GM21723 (cell line): ENCODE data around the gene GPX1.
"Not testable (repeated sequence)": the region's sequence is repeated elsewhere in the genome, so short reads cannot be mapped to it uniquely, and the experiment has no call there.

Source experiments
- ATAC-seq: cut with Tn5 transposase; IDR thresholded peaks from one replicate; pipeline ENCODE4 v1.9.1; 2021; ENCODE audit warnings: mild to moderate bottlenecking, moderate library complexity; ENCODE audit not compliant: unreplicated experiment

GPX1 gene

DNA sequence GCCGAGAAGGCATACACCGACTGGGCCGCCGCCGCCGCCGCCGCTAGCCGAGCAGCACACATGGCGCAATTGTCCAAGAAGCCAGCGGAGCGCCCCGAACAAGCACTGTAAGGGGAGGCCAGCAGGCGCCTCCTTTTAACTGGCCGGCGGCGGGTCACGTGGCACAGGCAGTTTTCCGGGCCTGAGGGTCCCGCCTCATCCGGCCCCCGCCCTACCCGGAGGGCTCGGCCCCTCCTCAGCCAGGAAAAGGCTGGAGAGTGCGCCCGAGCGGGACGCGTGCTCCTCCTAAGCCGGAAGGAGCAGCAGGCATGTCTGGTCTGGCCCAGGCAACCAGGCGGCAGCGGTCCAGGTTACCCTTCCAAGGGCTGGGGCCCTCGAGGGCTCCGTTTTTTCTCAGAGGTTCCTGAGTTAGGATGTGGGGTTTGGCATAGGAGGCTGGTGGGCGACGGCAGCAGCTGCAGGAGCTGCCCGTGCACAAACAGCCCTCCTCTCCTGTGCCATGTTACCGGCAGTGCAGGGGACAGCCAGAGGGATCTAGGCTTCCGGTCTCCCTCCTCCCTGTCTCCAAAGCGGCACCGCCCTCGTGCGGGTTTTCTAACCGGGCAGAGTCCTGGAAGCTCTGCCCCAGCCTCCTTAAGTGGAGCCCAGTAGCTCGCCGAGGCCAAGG lies at the start of gene GPX1:
Gene GPX1, minus strand, starts transcription at position 137 of the 667 bp plus-strand sequence. Its CDS starts 75 bp downstream, at position 62.
- peak; percentile 91 for ATAC-seq

- ATAC-seq, result no peak
These were observed 48.7 kb upstream of the GPX1 start for GRCh38 chr3:49406571-49407565.

GRCh38 chr3:49405570-49405969 lies 47.4 kb upstream of the GPX1 start:
- ATAC-seq, result not testable (repeated sequence)

DNA sequence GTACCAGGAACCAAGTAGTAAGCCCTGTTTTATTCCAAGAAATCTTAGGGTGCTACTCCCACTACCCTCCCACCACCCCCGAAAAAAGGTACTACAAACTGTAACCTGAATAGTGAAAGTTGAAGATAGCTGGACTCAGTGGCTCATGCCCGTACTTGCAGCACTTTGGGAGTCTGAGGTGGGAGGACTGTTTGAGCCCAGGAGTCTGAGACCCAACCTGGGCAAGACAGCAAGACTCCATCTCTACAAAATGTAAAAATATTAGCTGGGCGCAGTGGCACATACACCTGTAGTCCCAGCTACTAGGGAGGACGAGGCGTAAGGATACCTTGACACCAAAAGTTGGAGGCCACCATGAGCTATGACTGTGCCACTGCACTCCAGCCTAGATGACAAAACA lies 45.7 kb upstream of the GPX1 start:
- ATAC-seq, result no peak

- no peak for ATAC-seq
These were observed 43.6 kb upstream of the GPX1 start for GRCh38 chr3:49401766-49402165.

- ATAC-seq, result no peak
These were observed 41.3 kb upstream of the GPX1 start for GRCh38 chr3:49399461-49399860.

GRCh38 chr3:49397470-49397869 lies 39.3 kb upstream of the GPX1 start:
- no peak for ATAC-seq

GRCh38 chr3:49391310-49391709 lies 33.2 kb upstream of the GPX1 start:
- ATAC-seq, result not testable (repeated sequence)

DNA sequence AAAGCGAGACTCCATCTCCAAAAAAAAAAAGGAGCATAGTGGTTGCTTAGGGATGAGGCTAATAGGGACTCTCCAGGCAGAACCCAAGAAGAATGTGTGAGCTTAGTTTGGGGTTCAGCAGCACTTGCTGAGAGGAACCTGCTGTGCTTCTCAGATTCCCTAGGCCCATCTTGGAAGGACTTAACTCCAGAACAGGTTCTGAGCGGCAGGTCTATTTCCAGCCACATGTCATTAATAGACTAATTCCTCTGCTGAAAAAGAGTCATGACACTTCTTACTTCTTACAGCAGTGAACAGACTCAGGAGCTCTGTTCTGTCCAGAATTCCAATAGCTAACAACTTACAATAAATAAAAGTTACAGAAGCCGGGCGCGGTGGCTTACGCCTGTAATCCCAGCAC lies 31.1 kb upstream of the GPX1 start:
- no peak for ATAC-seq

DNA sequence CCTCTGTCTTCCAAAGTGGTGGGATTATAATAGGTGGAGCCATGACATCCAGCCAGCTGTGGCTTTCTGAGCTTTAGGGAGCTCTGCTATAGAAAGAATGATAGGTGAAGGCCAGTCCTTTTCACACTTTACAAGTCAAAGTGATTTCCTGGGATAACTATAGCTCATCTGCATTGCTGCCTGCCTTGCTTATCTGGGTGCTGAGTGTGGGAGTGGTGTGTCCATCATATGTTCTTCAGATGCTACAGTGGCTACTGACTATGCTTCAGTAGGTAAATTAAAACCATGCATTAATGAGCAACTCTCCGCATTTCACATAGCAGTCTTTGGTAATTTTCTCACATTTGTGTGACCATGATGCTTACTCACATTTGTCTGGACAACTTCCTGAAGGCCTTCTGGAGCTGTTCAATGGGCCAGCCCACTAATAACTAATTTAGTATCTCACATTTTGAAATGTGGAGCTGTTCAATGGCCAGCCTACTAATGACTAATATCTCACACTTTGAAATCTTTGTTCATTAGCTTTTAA lies 30.2 kb upstream of the GPX1 start:
- no peak for ATAC-seq

DNA sequence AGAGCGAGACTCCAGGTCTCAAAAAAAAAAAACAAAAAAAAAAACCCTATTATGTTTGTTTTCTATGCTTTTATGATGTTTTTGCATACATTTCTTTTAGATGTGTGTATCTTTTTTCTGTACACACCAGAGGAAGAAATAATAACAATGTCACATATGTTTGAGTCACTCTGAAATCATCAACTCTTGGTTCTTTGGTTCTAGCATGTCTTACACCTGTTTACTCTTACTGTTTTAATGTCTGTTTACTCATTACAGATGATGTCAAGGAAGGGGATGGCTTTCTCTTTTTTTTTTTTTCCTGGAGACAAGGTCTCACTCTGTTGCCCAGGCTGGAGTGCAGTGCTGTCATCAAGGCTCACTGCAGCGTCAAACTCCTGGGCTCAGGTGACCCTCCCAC lies 29.6 kb upstream of the GPX1 start:
- no peak for ATAC-seq

- ATAC-seq, result no peak
These were observed 28.1 kb upstream of the GPX1 start for GRCh38 chr3:49386056-49386756.

GRCh38 chr3:49385617-49386016 lies 27.5 kb upstream of the GPX1 start:
- ATAC-seq, result no peak

DNA sequence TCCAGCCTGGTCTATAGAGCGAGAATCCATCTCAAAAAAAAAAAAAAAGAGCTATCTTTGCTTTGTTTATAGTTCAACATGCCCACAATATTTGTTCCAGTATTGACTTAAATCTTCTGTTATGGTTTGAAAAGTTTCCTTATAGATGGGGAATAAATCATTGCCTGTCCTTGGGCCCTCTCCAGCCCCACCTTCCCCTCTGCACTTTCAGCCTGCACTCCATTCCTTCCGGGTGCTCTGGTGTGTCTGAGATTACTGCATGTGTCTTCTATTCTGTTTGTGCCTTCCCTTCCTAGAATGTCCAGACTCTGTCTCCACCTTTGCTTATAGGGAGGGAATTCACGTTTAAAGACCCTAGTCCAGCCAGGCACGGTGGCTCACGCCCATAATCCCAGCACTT lies 25.2 kb upstream of the GPX1 start:
- no peak for ATAC-seq

DNA sequence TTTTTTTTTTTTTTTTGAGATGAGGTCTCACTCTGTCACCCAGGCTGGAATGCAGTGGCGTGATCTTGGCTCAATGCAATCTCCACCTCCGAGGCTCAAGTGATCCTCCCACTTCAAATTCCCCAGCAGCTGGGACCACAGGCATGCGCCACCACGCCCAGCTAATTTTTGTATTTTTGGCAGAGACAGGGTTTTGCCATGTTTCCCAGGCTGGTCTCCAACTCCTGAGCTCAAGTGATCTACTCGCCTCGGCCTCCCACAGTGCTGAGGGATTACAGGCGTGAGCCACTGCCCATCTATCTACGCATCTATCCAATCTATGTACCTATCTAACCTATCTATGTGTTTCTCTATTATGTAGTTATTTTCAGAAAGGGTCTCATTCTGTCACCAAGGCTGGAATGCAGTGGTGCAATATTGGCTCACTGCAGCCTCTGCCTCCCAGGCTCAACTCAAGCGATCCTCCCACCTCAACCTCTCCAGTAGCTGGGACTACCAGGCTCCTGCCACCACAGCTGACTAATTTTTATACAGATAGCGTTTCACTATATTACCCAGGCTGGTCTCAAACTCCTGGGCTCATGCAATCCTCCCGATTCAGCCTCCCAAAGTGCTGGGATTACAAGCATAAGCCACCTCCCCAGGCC lies 20.2 kb upstream of the GPX1 start:
- no peak for ATAC-seq

- ATAC-seq, result peak; percentile 59
These were observed 19.3 kb upstream of the GPX1 start for GRCh38 chr3:49377483-49377882.

GRCh38 chr3:49371946-49372345 lies 13.8 kb upstream of the GPX1 start:
- no peak for ATAC-seq

GRCh38 chr3:49370585-49371290 lies 12.6 kb upstream of the GPX1 start:
- ATAC-seq, result no peak

- no peak for ATAC-seq
These were observed 4.4 kb upstream of the GPX1 start for GRCh38 chr3:49362561-49362960.

- no peak for ATAC-seq
These were observed 1.5 kb upstream of the GPX1 start for GRCh38 chr3:49359623-49360022.
